GM21619 (cell line): ENCODE data around the gene GBX1.

Experiments used
- ATAC-seq: cut with Tn5 transposase; IDR thresholded peaks from one replicate; pipeline ENCODE4 v1.9.1; 2021; ENCODE audit not compliant: unreplicated experiment

The GBX1 gene

DNA sequence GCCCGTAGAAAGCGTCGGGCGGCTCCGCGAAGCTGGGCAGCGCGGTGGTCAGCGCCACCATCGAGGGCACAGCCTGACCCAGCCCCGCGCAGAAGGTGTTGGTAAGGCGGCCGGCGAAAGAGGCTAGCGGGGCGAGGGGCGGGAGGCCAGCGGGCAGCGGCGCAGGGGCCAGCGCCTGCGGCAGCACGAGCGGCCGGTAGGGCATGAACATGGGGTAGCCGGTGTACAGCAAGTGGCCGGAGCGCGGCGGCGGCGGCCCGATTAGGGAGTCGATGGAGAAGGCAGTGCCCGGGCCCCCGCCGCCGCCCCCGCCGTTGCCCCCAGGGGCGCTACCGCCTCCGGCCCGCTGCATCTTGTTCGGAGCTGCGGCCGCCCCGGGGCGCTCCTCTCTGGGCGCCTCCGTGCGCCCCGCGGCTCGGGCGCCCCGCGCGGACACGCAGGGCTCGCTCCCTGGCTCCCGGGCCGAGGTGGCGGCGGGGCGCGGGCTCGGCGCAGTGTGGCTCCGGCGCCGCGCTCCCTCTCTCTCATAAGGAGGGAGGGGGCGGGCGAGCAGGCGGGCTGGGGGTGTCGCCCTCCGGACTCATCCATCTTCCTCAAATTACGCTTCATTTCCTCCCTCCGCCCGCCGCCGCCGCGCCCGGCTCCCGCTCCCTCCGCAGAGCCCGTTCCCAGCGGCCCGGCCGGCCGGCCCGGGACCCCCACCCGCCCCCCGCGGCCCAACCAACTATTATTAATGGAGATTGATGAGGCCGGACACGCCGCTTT lies at the start of gene GBX1:
TSS of gene GBX1 (minus strand) at position 498 of the 765 bp plus-strand sequence. CDS start at position 352, 146 bp downstream.
- no peak for ATAC-seq

DNA sequence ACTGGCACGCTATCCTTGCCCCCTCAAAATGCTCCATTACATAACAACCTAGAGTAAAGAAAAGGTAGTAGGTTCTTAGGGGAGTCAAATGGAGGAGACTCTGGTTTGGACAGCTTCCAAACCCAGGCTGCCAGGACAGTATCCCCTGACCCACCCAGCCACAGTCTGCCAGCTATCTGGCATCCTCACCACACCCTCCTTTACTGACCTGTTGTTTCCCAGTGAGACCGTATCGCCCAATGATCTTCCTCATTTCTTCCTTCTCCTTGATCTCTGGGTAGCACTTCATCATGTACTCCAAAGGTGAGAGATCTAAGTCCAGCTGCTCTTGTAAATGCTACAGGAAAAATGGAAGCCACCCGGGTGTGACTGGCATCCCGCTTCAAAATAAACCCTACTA lies 47.9 kb upstream of the GBX1 start:
- ATAC-seq: no peak

DNA sequence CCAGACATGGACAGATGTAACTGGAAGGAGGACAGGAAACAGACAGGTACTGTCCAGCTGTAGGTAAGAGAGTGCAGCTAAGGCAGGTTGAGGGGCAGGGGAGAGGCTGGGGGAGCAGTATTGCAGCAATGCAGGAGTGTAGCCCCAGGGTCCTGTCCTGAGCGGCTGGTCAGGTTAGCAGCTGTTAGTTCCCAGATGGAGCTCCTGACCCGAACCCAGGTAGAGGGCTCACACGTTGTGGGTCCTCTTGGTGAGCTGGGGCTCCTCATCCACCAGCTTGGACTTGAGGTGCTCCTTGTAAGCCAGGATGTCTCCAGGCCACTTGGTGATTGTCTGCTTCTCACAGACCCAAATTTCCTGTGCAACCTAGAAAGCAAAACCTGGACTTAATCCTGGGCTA lies 46.3 kb upstream of the GBX1 start:
- ATAC-seq: no peak

DNA sequence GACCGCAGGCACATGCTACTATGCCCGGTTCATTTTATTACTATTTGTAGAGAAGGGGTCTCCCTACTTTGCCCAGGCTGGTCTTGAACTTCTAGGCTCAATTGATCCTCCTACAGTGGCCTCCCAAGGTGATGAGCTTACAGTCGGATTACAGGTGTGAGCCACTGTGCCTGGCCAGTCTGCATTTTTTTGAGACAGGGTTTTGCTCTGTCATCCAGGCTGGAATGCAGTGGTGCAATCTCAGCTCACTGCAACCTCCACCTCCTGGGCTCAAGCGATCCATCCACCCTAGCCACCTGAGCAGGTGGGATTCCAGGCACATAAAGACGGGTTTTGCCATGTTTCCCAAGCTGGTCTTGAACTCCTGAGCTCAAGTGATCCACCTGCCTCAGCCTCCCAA lies 45.1 kb upstream of the GBX1 start:
- no peak for ATAC-seq

DNA sequence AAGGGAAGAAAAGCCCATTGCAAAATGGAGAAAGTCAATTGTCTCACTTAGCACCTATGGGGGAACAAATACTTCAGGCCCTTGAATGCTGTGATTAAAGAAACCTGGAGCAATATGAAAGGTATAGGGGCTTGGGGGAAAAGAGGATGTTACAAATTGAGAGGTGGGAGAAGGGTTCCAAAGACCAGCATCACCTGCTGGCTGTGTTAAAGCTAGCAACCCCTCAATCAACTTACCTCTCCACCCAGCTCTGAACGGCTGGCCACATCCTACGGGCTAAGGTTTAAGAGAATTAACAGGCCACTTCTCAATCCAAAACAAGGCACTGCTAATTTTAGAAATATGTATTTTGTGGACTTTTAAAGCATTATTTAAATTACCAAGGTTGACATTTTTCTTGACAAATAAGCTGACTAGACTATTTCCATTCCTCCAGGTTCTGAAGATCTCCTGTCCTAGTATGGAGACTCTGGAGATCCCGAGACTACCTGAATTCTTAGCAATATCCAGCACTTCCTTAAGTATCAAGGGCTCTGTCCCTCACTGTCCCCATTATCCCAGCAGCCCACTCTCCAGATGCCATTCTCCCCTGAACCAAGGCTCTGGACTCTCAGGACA lies 43.8 kb upstream of the GBX1 start:
- no peak for ATAC-seq

DNA sequence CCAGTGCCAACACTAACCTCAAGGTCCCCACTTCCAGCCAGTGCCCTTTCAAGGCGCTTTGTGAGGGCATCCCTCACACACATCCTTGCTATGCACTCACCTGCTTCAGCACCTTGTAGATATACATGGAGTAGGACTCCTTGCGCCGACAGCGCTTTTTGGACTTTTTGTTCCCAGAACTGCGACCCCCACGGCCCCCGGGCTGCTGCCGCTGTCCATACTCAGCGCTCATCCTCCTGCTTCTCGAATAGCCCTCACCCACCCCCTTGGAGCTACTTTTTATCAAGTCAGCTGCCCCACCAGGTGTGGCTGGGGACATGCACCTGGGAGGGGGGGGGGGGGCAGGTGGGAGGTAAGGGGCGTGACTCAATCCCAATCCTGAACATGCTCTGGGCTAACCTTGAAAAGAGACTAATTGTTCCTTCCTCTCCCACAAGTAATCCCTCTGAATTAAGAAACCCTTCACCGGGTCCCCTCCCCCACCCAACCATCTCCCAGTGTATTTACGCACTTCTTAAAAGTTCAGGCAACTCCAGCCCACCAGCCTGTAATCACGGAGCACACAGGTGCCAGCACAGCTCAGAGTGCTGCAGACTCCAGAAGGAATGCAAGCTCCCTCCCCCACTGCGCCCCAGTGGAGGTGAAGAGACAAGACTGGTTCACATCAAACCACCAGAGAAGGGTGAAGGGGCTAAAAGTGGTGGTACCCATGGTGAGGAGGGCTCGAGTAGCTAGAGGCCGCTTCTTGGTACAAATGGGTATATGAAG lies 42.8 kb upstream of the GBX1 start, which contains the start of gene H2BK1:
TSS of gene H2BK1 (minus strand) at position 402 of the 768 bp plus-strand sequence. CDS start at position 232, 170 bp downstream.
- no peak for ATAC-seq

DNA sequence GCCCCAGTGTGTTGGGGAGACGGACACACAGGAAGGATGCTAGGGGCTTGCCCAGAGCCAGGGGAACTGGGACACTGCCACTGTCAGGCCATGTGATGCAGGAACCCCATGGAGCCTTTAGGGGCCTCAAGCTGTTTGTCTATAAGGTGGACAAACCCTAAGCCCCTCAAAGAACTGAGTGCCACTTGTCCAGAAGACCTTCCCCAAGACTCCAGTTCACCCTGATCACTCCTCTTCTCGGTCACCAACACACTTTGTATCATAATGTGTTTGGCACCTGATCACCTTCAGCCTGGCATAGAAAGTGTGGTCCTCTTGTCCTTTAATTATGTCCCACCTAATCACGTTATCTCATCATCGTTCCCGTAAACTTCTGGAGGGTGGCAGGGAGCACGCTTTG lies 42.1 kb upstream of the GBX1 start:
- no peak for ATAC-seq

DNA sequence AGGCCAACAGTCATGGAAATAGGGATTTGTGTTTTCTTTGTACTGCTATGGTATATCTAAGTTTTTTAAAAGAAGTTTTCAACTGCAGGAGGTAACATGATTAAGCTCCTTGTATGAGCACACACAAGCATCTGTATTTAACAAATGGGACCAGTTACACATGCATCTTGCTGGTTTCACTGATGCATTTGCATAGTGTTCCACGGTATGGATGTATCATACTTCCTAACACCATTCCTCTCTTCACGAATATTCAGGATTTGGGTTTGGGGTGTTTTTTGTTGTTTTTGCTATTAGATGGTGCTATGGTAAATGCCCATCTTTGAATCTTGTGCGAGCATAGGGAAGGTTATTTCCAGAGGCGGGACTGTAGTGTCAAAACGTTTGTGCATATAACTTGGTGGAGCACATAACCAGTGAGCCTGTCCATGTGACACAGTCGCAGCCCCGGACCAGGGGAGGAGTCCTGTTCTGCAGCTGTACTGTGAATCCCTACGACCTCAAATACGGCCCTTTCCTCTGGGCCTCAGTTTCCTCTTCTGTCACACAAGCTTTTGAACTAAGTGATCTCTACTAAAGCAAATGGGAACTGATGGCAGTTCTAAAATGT lies 40.9 kb upstream of the GBX1 start:
- no peak for ATAC-seq

DNA sequence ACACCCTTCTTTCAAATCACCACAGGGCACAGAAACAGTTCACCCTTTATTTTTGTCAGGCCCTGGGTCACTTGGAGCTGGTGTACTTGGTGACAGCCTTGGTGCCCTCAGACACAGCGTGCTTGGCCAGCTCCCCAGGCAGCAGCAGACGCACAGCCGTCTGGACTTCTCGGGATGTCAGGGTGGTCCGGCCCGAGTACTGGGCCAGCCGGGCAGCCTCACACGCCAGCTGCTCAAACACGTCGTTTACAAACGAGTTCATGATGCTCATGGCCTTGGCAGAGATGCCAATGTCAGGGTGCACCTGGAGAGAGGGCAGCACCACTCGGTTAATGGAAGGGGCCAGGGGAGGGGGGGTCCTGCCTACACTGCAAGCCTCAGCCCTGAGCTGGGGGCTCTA lies 40.3 kb upstream of the GBX1 start:
- no peak for ATAC-seq

DNA sequence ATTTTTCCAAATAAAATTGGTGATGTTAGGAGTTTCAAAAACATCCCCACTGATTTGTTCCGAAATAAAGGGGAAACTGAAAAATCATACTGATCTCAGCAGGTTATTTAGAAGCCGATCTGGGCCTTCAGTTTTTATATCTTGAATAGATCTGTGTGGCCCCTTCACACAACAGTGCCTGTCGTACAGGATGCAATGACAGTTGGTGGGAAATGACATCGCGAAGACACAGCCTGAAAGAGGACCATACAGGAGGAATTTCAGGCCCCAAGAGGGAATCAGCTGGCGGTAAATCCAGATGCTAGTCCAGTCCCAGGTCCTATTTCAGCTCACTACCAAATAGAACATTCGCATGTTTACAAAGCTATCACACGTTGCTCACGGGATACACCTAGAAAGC lies 39.8 kb upstream of the GBX1 start:
- ATAC-seq: no peak

DNA sequence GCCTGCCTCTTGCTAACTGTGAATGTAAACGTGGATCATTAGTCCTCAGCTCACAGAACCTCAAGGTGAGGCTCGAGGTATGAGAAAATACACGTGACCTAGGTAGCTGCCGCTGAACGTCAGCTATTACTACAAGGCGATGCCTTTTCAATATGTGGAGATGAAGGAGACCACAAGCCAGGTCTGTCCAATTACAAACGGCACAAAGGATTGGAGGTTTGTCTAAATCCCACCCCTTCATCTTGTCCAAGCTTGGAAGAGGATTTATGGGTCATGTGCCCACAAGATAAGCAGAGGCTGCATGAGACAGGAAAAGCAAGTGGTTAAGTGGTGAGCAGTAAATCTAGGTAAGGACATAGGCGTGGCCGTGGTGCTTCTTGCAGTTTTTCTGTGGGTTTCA lies 39.4 kb upstream of the GBX1 start:
- ATAC-seq: no peak

DNA sequence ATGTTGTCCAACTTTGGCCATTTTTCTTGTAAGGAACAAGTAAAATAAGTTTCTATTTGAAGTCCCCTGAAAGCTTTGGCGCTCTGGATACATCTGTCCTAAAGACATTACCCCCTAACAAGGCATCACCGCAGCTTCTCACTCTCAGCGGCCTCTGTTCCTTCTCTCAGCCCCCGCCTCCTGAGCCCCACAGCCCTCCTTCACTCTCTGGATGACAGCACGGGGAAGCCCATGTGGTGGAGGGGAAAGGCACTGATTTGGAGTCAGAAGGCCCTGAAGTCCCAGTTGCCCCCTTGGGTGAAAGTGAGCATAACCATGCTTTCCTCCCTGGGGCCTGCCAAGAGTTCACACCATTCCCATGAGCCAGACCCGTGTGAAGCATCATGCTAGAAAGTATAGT lies 38.2 kb upstream of the GBX1 start:
- ATAC-seq: no peak

DNA sequence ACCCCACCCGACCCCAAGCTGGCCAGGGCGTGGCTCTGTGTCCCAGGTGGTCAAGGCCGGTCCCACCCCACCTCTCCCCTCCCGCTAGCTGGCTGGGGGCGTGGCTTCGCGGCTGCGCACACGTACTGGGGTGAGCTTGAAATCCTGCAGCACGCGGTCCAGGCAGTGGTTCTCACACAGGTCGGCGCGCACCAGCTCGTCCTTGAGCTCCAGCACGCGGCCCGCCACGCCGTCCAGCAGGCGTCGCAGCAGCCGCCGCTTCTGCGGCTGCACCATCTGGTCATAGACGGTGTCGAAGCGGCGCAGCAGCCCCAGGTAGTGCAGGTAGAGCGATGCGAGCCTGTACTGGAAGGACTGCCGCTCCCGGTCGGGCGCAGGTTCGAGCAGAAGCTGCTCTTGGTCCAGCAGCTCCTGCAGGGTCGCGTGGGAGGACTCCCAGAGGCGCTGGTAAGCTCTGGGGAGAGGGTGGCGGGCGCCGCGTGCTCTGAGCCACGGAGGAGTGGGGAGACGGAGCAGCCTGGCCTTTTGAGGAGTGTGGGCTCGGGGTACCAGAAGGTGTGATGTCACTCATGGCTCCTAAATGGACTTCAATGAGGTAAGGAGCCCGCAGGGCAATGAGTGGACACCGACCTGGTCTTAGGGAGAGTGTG lies 37.0 kb upstream of the GBX1 start:
- ATAC-seq: no peak

DNA sequence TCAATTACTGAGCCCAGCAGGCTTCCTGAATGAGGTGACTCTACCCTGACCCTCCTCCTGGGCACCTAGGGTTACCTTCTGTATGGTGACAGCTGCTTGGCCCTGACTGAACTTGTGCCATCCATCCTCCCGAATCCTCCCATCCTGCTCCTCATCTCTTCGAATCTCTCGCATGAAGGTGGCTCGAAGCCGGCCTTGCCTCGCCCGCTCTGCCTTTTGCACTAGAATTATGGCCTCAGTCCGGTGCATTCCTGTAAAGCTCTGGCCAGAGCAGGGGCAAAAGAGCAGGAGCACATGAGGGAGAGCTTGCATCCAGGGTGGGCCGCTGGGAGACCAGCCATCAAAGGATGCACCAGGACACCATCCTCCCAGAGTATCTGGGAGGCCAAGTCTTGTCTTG lies 35.3 kb upstream of the GBX1 start:
- ATAC-seq: no peak

DNA sequence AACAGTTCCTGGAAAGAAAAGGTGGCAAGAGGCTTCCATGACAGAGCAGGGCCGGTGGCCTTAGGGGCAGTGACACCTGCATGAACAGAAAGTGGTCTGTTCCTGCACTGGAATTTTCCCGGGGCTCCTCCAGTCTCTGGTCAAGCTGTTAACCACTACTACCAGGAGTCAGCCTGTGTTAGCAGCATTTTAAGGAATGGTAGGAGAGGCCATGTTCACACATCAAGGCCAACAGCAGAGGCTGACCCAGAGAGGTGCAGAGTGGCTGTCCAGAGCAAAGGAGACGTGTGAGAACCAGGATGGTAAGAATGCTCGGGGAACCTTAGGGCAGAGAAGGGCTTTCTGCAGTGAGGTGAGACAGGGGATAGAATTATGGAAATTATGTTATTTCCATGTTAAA lies 34.3 kb upstream of the GBX1 start:
- ATAC-seq: no peak

DNA sequence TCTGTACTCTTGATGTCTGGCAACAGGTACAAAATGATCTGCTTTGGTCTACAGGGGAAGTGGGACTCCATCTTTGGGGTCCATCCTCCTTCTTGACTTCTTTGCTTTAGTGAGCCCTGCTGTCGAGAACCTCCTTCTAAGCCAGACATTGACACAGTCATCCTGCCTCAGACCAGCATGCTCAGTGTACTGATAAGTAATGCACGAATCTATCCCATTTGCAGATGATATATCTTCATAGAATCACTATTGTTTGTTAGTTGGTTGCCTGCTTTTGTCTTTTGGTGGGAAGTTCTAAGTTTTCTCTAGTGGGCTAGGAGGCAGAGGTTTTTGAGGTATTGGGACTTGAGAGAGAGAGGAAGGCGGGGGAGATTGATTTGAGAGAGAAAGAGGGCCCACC lies 33.9 kb upstream of the GBX1 start:
- no peak for ATAC-seq

DNA sequence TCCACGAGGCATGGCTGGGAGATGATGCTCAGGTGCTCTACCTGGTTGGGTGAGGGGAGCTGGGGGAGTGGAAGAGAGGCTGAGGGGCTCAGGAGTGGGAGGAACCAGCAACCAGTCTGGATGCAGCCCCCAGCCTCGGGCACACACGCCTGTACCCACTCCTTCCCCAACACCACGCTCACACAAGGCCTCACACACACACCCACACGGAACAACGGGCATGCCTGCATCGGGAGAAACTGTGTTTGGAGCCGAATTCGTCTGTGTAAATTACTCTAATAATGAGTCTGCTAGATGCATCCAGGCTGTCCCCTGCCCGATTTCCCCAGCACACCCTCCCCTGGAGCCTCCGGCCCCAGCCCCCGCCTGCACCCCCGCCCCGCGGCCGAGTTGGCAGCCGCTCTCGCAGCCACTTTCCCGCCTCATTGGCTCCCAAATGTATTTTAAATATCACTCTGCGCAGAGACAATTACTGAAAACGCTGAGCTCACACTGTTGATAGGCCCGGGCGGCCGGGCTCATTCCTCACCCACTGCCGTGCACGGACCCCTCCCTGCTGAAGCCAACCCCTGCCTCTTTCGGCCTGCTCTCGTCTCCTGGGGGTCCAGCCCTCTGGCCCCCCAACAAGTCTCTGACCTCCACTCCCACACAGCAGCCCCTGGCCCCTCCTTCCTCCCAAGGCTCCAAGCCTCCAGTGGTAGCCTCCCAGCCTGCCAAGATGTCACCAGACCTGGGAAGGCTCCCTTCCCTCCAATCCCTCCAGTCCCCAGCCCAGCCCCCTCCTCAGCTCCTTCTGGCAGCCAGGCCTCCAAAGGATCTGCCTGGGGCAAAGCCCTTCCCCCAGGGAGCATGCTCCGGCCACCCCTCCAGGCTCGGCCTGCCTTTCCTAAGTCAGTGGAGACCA lies 31.7 kb upstream of the GBX1 start:
- no peak for ATAC-seq

DNA sequence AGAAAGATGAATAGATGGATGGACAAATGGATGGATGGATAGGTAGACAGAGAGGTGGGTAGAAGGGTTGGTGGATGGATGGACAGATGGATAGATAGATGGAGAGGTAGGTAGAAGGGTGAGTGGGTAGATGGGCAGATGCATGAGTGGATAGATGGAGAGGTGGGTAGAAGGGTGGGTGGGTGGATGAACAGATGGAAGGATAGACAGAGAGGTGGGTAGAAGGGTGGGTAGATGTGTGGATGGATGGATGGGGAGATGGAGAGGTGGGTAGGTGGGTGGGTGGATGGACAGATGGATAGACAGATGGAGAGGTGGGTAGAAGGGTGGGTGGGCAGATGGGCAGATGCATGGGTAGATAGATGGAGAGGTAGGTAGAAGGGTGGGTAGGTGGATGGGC lies 30.4 kb upstream of the GBX1 start:
- ATAC-seq: no peak

DNA sequence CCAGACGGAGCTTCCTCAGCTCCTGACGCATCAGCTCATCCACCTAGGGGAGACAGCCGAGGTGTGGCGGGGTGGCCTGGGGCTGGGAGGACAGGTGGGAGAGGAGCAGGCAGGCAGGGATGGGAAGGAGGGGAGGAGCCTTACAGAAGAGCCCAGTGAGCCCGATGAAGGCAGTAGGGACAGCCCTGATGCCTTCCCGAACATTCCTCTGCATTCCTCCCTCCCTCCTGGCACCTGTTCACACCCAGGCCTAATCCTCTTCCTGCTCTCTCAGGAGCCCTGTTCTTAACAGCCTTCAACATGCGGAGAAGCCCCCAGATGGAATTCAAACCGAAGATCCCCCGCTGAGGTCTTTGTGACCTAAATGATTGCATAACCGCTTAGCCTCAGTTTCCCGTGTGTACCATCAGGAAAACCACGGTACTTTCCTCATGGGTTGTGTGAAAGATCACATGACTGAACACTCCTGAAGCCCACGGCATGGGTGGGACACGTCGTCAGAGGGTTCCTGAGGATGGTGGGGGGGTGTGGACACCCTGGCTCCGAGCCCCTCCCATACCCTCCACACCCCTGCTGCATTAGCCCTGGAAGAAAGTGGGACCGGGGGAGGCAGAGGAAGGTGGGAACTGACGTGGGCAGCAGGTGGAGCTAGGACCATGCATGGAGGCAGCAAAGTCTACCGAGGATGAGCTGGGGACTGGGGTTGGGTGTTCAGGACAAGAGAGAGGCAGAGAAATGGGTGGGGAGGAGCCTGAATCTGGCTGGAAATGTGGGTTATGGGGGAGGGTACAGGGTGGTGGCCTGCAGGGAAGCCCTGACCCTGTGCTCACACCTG lies 28.3 kb upstream of the GBX1 start:
- no peak for ATAC-seq
